GM23338 (cell line): ENCODE results near the gene COMMD4. TPM values are rescaled to one million over a fixed set of nuclear protein-coding genes. Genes with fewer than 3 reads are reported as not detected.

Experiments used
- ATAC-seq: fragments of 200-7000 bp; cut with Tn5 transposase; 3 replicates; pipeline ENCODE4 v1.9.1; 2020
- DNase-seq: peaks from one replicate; pipeline ENCODE4 v3.0.0-alpha.2; 2015; ENCODE audit warnings: low spot score
- H2AFZ ChIP-seq: fragments of 200-600 bp; sonication (generic); 2 replicates; pipeline ENCODE4 v1.8.0; 2016; ENCODE audit warnings: antibody characterized with exemption, mild to moderate bottlenecking, moderate library complexity
- H3F3A ChIP-seq: fragments of 200-600 bp; sonication (generic); replicated peaks from 2 replicates; pipeline ENCODE4 v1.8.0; 2017; ENCODE audit warnings: antibody characterized with exemption, mixed run types, low read depth
- H3K27ac ChIP-seq: fragments of 200-600 bp; sonication (generic); 2 replicates; pipeline ENCODE4 v1.6.1; 2016; ENCODE audit warnings: low read depth
- H3K27me3 ChIP-seq: fragments of 200-600 bp; sonication (generic); 2 replicates; pipeline ENCODE4 v1.8.0; 2016; ENCODE audit warnings: mild to moderate bottlenecking, mixed run types, moderate library complexity; ENCODE audit not compliant: insufficient read depth
- H3K36me3 ChIP-seq: fragments of 200-600 bp; sonication (generic); 2 replicates; pipeline ENCODE4 v1.8.0; 2016; ENCODE audit warnings: mild to moderate bottlenecking; ENCODE audit not compliant: insufficient read depth
- H3K4me1 ChIP-seq: fragments of 200-600 bp; sonication (generic); 2 replicates; pipeline ENCODE4 v1.8.0; 2016; ENCODE audit warnings: mild to moderate bottlenecking, moderate library complexity; ENCODE audit not compliant: insufficient read depth
- H3K4me2 ChIP-seq: fragments of 200-600 bp; sonication (generic); 2 replicates; pipeline ENCODE4 v1.7.1; 2017; ENCODE audit warnings: mixed run types
- H3K4me3 ChIP-seq: fragments of 200-600 bp; sonication (generic); 2 replicates; pipeline ENCODE4 v1.6.1; 2016; ENCODE audit warnings: mixed run types
- H3K79me2 ChIP-seq: fragments of 200-600 bp; sonication (generic); replicated peaks from 2 replicates; pipeline ENCODE4 v1.8.0; 2017; ENCODE audit warnings: mild to moderate bottlenecking; ENCODE audit not compliant: insufficient read depth
- H3K9me2 ChIP-seq: fragments of 200-600 bp; sonication (generic); 2 replicates; pipeline ENCODE4 v1.8.0; 2017; ENCODE audit not compliant: insufficient read depth
- H4K20me1 ChIP-seq: fragments of 200-600 bp; sonication (generic); replicated peaks from 2 replicates; pipeline ENCODE4 v1.8.0; 2017; ENCODE audit warnings: mild to moderate bottlenecking; ENCODE audit not compliant: insufficient read depth
- H3K27ac Mint-ChIP-seq: 2 replicates; pipeline ENCODE4 v1.8.0; 2020; ENCODE audit warnings: inconsistent platforms, mild to moderate bottlenecking, moderate library complexity, mixed read lengths
- H3K27me3 Mint-ChIP-seq: 3 replicates; pipeline ENCODE4 v1.8.0; 2022; ENCODE audit warnings: low read depth, mild to moderate bottlenecking, moderate library complexity, mixed read lengths, inconsistent platforms; ENCODE audit not compliant: insufficient read depth, poor library complexity
- H3K36me3 Mint-ChIP-seq: 3 replicates; pipeline ENCODE4 v1.8.0; 2021; ENCODE audit warnings: low read depth, mild to moderate bottlenecking, inconsistent platforms, moderate library complexity, mixed read lengths
- H3K4me1 Mint-ChIP-seq: 3 replicates; pipeline ENCODE4 v1.8.0; 2020; ENCODE audit warnings: mild to moderate bottlenecking, inconsistent platforms, mixed read lengths
- H3K4me3 Mint-ChIP-seq: 3 replicates; pipeline ENCODE4 v1.8.0; 2021; ENCODE audit warnings: moderate library complexity, mild to moderate bottlenecking, inconsistent platforms, mixed read lengths
- H3K9me3 Mint-ChIP-seq: 3 replicates; pipeline ENCODE4 v1.8.0; 2020; ENCODE audit warnings: moderate library complexity, mild to moderate bottlenecking, inconsistent platforms, mixed read lengths
- CREB1 ChIP-seq: fragments of 250-450 bp; sonication (Bioruptor Pico); IDR thresholded peaks from 2 replicates; pipeline ENCODE4 v1.5.0; 2020; ENCODE audit warnings: low read depth, mild to moderate bottlenecking, moderate library complexity
- CTCF ChIP-seq, 2 experiments: fragments of 200-600 bp in 1 of 2; sonication (generic) in 1 of 2; conservative IDR thresholded peaks; 2 replicates each; pipeline versions ENCODE4 v1.5.1 to v1.6.1; 2016 to 2017; ENCODE audit warnings: antibody characterized with exemption in 2 of 2, low read depth in 2 of 2, mild to moderate bottlenecking in 2 of 2, moderate library complexity in 1 of 2
- EZH2phosphoT487 ChIP-seq: fragments of 200-600 bp; sonication (generic); IDR thresholded peaks from one replicate; pipeline ENCODE4 v1.8.1; 2018; ENCODE audit warnings: antibody characterized with exemption; ENCODE audit not compliant: unreplicated experiment
- JUNB ChIP-seq: IDR thresholded peaks from one replicate; pipeline ENCODE4 v1.6.1; 2016; ENCODE audit warnings: antibody characterized with exemption; ENCODE audit not compliant: unreplicated experiment
- NANOG ChIP-seq: IDR thresholded peaks from 2 replicates; pipeline ENCODE4 v1.6.1; 2016; ENCODE audit warnings: antibody characterized with exemption, borderline replicate concordance
- POLR2AphosphoS5 ChIP-seq: IDR thresholded peaks from 2 replicates; pipeline ENCODE4 v1.6.1; 2016; ENCODE audit warnings: antibody characterized with exemption, low read depth
- ZNF331 ChIP-seq: fragments of 250-450 bp; sonication (Bioruptor Pico); IDR thresholded peaks from 2 replicates; pipeline ENCODE4 v1.5.0; 2020; ENCODE audit warnings: low read depth, mild to moderate bottlenecking, moderate library complexity
- ZNF462 ChIP-seq: fragments of 250-450 bp; sonication (Bioruptor Pico); IDR thresholded peaks from 2 replicates; pipeline ENCODE4 v1.5.0; 2020; ENCODE audit warnings: mild to moderate bottlenecking, moderate library complexity
- polyA plus RNA-seq: library from polyadenylated mRNA; unstranded; fragments of >200 nt; fragmentation: Nextera tagmentation; extraction: Ambion mirVana; gene quantifications from 2 replicates; pipeline ENCODE4 v1.2.1, GENCODE V29; 2016
- total RNA-seq: library from RNA; depleted of rRNA; stranded (reverse); fragments of >200 nt; shearing (Covaris generic); gene quantifications from 2 replicates; pipeline ENCODE4 v1.2.3, GENCODE V29; 2014

Gene COMMD4
- total and polyA plus RNA-seq, 2 experiments from 2014 or later: 131 TPM

GRCh38 chr15:75327005-75327404, 8.9 kb upstream of the COMMD4 start:
- no peaks in the 10 kb centered on the region for H3K79me2 ChIP-seq
- TF ChIP-seq POLR2AphosphoS5 (no peak), ZNF462 (CRISPR knock-in tag) (no peak), CTCF (conservative IDR thresholded peaks at IDR 0.05; ENCODE audit: low read depth in 2 of 2) (peak; percentile 19 to 38; a peak in 3 of 4 replicates)
- Mint-ChIP-seq H3K9me3 (no peaks in the 10 kb centered on the region), H3K27ac (no peak overlapping the region), H3K36me3 (no peaks in the 10 kb centered on the region; the same call in 2 of the 3 replicates), H3K27me3 (peaks cover 4% of the 10 kb centered on the region), H3K4me1 (no peaks in the 10 kb centered on the region), H3K4me3 (no peak overlapping the region)
- peak; percentile 64 for ATAC-seq
- H3K4me1 ChIP-seq: no peaks in the 10 kb centered on the region
- no peaks in the 10 kb centered on the region for H3K36me3 ChIP-seq
- peak; percentile 17 for DNase-seq
- no peaks in the 10 kb centered on the region for H4K20me1 ChIP-seq
- H3K4me2 ChIP-seq: no peak overlapping the region
- no peaks in the 10 kb centered on the region for H3K27me3 ChIP-seq
- H3K4me3 ChIP-seq: no peak overlapping the region
- H2AFZ ChIP-seq: no peak overlapping the region
- no peaks in the 10 kb centered on the region for H3F3A ChIP-seq
- no peak overlapping the region for H3K27ac ChIP-seq
- no peaks in the 10 kb centered on the region for H3K9me2 ChIP-seq

- DNase-seq (no peak), ATAC-seq (no peak)
- H3K27me3 Mint-ChIP-seq: peaks cover 3% of the 10 kb centered on the region
- no peak overlapping the region for H3K4me3 ChIP-seq
- H3K27ac Mint-ChIP-seq: no peak overlapping the region
- H4K20me1 ChIP-seq: no peaks in the 10 kb centered on the region
- no peaks in the 10 kb centered on the region for H3K4me1 Mint-ChIP-seq
- no peaks in the 10 kb centered on the region for H3K9me3 Mint-ChIP-seq
- H3K36me3 ChIP-seq: no peaks in the 10 kb centered on the region
- H3K79me2 ChIP-seq: no peaks in the 10 kb centered on the region
- H3F3A ChIP-seq: no peaks in the 10 kb centered on the region
- no peaks in the 10 kb centered on the region; the same call in 2 of the 3 replicates for H3K36me3 Mint-ChIP-seq
- H3K4me2 ChIP-seq: no peak overlapping the region
- no peaks in the 10 kb centered on the region for H3K27me3 ChIP-seq
- no peak overlapping the region for H2AFZ ChIP-seq
- H3K4me1 ChIP-seq: no peaks in the 10 kb centered on the region
- no peak overlapping the region for H3K4me3 Mint-ChIP-seq
- no peak overlapping the region for H3K27ac ChIP-seq
- no peaks in the 10 kb centered on the region for H3K9me2 ChIP-seq
- no peak for TF ChIP-seq EZH2phosphoT487
- no peak for TF ChIP-seq NANOG
- no peak for TF ChIP-seq CREB1 (CRISPR knock-in tag)
- TF ChIP-seq CTCF (conservative IDR thresholded peaks at IDR 0.05; ENCODE audit: low read depth in 2 of 2): no peak
- no peak for TF ChIP-seq POLR2AphosphoS5
- TF ChIP-seq JUNB: no peak
- TF ChIP-seq ZNF331 (CRISPR knock-in tag): no peak
These were observed 8.4 kb upstream of the COMMD4 start for GRCh38 chr15:75327491-75327890.
